DMS114 treated with DMSO at 0.1 percent for 48 hours (cell line): Measurements from ENCODE around the gene RTCA.
"Not testable (repeated sequence)": the region's sequence is repeated elsewhere in the genome, so short reads cannot be mapped to it uniquely, and the experiment has no call there.

ENCODE experiments used
- DNase-seq: peaks from one replicate; lab custom pipeline; 2025; ENCODE audit not compliant: unreplicated experiment; lab: John Stamatoyannopoulos, UW

The RTCA gene

GRCh38 chr1:100258427-100258826 is 7.6 kb upstream of the RTCA start:
- DNase-seq = not testable (repeated sequence)

GRCh38 chr1:100261686-100262085 is 4.3 kb upstream of the RTCA start:
- DNase-seq = no peak

GRCh38 chr1:100264081-100264480 is 1.9 kb upstream of the RTCA start:
- DNase-seq = not testable (repeated sequence)

GRCh38 chr1:100265562-100265930 is 470 bp upstream of the RTCA start:
- DNase-seq = no peak

- DNase-seq = no peak
Measured at GRCh38 chr1:100266741-100267140, 725 bp downstream of the RTCA start.

- DNase-seq = no peak
Measured at GRCh38 chr1:100267284-100267683, 1.3 kb downstream of the RTCA start.

- DNase-seq = no peak
Measured at GRCh38 chr1:100268202-100268601, 2.2 kb downstream of the RTCA start.

GRCh38 chr1:100277866-100278265 is 11.8 kb downstream of the RTCA start:
- DNase-seq = peak; percentile 14

- DNase-seq = no peak
Measured at GRCh38 chr1:100279358-100279923, 13.4 kb downstream of the RTCA start.

GRCh38 chr1:100279954-100280682 is 14.1 kb downstream of the RTCA start:
- no peak for DNase-seq

GRCh38 chr1:100284591-100284990 is 18.6 kb downstream of the RTCA start:
- no peak for DNase-seq

- no peak for DNase-seq
Measured at GRCh38 chr1:100287162-100287561, 21.1 kb downstream of the RTCA start.

GRCh38 chr1:100290291-100290690 is 24.3 kb downstream of the RTCA start:
- no peak for DNase-seq

- no peak for DNase-seq
Measured at GRCh38 chr1:100292711-100293110, 26.7 kb downstream of the RTCA start.

- DNase-seq = no peak
Measured at GRCh38 chr1:100296140-100296539, 30.1 kb downstream of the RTCA start.

GRCh38 chr1:100296997-100297396 is 31.0 kb downstream of the RTCA start:
- not testable (repeated sequence) for DNase-seq

- no peak for DNase-seq
Measured at GRCh38 chr1:100298512-100298911, 32.5 kb downstream of the RTCA start.

GRCh38 chr1:100299521-100300222 is 33.7 kb downstream of the RTCA start:
- no peak for DNase-seq

GRCh38 chr1:100300691-100301090 is 34.7 kb downstream of the RTCA start:
- DNase-seq = no peak

GRCh38 chr1:100302739-100303138 is 36.7 kb downstream of the RTCA start:
- no peak for DNase-seq

- DNase-seq = no peak
Measured at GRCh38 chr1:100304227-100304626, 38.2 kb downstream of the RTCA start.

- no peak for DNase-seq
Measured at GRCh38 chr1:100304921-100305320, 38.9 kb downstream of the RTCA start.
